Measurements from ENCODE around the gene CDK18.

The CDK18 gene

GRCh38 chr1:205538235-205538840, 33.9 kb downstream of the CDK18 start:
- DNase-seq (ENCODE audit: low read depth): no peak

- DNase-seq (ENCODE audit: low read depth): no peak
Observed at GRCh38 chr1:205541161-205541886, 36.9 kb downstream of the CDK18 start.

GRCh38 chr1:205542367-205542766, 37.9 kb downstream of the CDK18 start:
- DNase-seq (ENCODE audit: low read depth): no peak

- no peak for DNase-seq (ENCODE audit: low read depth)
Observed at GRCh38 chr1:205543351-205544301, 39.2 kb downstream of the CDK18 start.

GRCh38 chr1:205545001-205545919, 40.8 kb downstream of the CDK18 start:
- no peak for DNase-seq (ENCODE audit: low read depth)

GRCh38 chr1:205545991-205546390, 41.5 kb downstream of the CDK18 start:
- no peak for DNase-seq (ENCODE audit: low read depth)

- no peak for DNase-seq (ENCODE audit: low read depth)
Observed at GRCh38 chr1:205546541-205546940, 42.1 kb downstream of the CDK18 start.

- DNase-seq (ENCODE audit: low read depth): no peak
Observed at GRCh38 chr1:205547936-205548827, 43.7 kb downstream of the CDK18 start.

GRCh38 chr1:205554026-205554811, 49.8 kb downstream of the CDK18 start:
- no peak for DNase-seq (ENCODE audit: low read depth)

- DNase-seq (ENCODE audit: low read depth): no peak
Observed at GRCh38 chr1:205561501-205562203, 57.2 kb downstream of the CDK18 start.

GRCh38 chr1:205563927-205564441, 59.5 kb downstream of the CDK18 start:
- DNase-seq (ENCODE audit: low read depth): no peak

- no peak for DNase-seq (ENCODE audit: low read depth)
Observed at GRCh38 chr1:205565799-205566198, 61.3 kb downstream of the CDK18 start.

GRCh38 chr1:205567716-205568115, 63.2 kb downstream of the CDK18 start:
- DNase-seq (ENCODE audit: low read depth): no peak

GRCh38 chr1:205568135-205568468, 63.6 kb downstream of the CDK18 start:
- DNase-seq (ENCODE audit: low read depth): no peak

- no peak for DNase-seq (ENCODE audit: low read depth)
Observed at GRCh38 chr1:205568469-205569361, 64.2 kb downstream of the CDK18 start.

- DNase-seq (ENCODE audit: low read depth): no peak
Observed at GRCh38 chr1:205569411-205570172, 65.1 kb downstream of the CDK18 start.

GRCh38 chr1:205570173-205570501, 65.7 kb downstream of the CDK18 start:
- DNase-seq (ENCODE audit: low read depth): no peak
